Gastrocnemius medialis (tissue), 4 donors: Measurements from ENCODE around the gene EXOC6.

Experiments
- CTCF ChIP-seq, 5 experiments: fragments of 450-650 bp in 3 of 5; fragments of 200-600 bp in 2 of 5; sonication (generic) in 2 of 5; IDR thresholded peaks in 4 of 5; conservative IDR thresholded peaks in 1 of 5; 1 replicate in 4 of 5; 2 replicates in 1 of 5; pipeline ENCODE4 v1.5.1; 2016 to 2019; ENCODE audit warnings: antibody characterized with exemption in 5 of 5, mild to moderate bottlenecking in 3 of 5, moderate library complexity in 3 of 5
- POLR2A ChIP-seq, 2 donors: fragments of 450-650 bp; IDR thresholded peaks; one replicate each; pipeline ENCODE4 v1.6.1; 2017; ENCODE audit warnings: antibody characterized with exemption in 2 of 2, mild to moderate bottlenecking in 2 of 2, moderate library complexity in 2 of 2

GRCh38 chr10:92915892-92916291 lies 67.6 kb downstream of the EXOC6 start:
- TF ChIP-seq CTCF (IDR thresholded peaks at IDR 0.05 in 4 of 5, conservative IDR thresholded peaks at IDR 0.05 in 1 of 5) (no peak), POLR2A (IDR thresholded peaks at IDR 0.05) (no peak)
